Urinary bladder (tissue), 4 donors: ENCODE results near the gene KRT6C. TPM values are rescaled to one million over a fixed set of nuclear protein-coding genes. Genes with fewer than 3 reads are reported as not detected.
"Not testable (repeated sequence)": the region's sequence is repeated elsewhere in the genome, so short reads cannot be mapped to it uniquely, and the experiment has no call there.

Experiments used
- DNase-seq: peaks from one replicate; pipeline ENCODE4 v3.0.0-alpha.2; 2015; ENCODE audit errors: extremely low spot score
- H3K27ac ChIP-seq: one replicate; pipeline ENCODE4 v1.5.1; 2013; ENCODE audit warnings: low read depth, mild to moderate bottlenecking, moderate library complexity
- H3K36me3 ChIP-seq: one replicate; pipeline ENCODE4 v1.6.1; 2013; ENCODE audit warnings: mild to moderate bottlenecking, moderate library complexity; ENCODE audit not compliant: insufficient read depth
- H3K4me1 ChIP-seq: one replicate; pipeline ENCODE4 v1.6.1; 2013; ENCODE audit warnings: mild to moderate bottlenecking, moderate library complexity; ENCODE audit not compliant: insufficient read depth
- H3K4me3 ChIP-seq: one replicate; pipeline ENCODE4 v1.5.1; 2013; ENCODE audit warnings: low read depth, low read length
- WGBS: extraction: QIAGEN DNeasy Blood & Tissue Kit; methylation state at CpG from one replicate; pipeline ENCODE4 v1.1.7; 2013; 5-methylcytosine and 5-hydroxymethylcytosine counted together
- polyA plus RNA-seq: library from polyadenylated mRNA; stranded (reverse); fragments of 200-250 nt; gene quantifications from one replicate; pipeline ENCODE4 v1.2.3, GENCODE V29; 2013
- total RNA-seq: library from RNA; depleted of rRNA; stranded (reverse); fragments of >200 nt; gene quantifications from one replicate; pipeline ENCODE4 v1.2.3, GENCODE V29; 2014
- donor health status: healthy with polysubstance abuse.
- donor health status: healthy.

Gene KRT6C
- total and polyA plus RNA-seq, 2 donors: not detected

GRCh38 chr12:52514471-52515318 lies 41.1 kb upstream of the KRT6C start:
- 95% methylated on average over 14 of the region's 14 CpGs for WGBS
- Histone ChIP-seq H3K36me3 (no peaks in the 10 kb centered on the region), H3K4me3 (no peak overlapping the region), H3K4me1 (no peaks in the 10 kb centered on the region), H3K27ac (no peak overlapping the region)
- DNase-seq: no peak

- Histone ChIP-seq H3K36me3 (no peaks in the 10 kb centered on the region), H3K4me3 (no peak overlapping the region), H3K27ac (no peak overlapping the region), H3K4me1 (no peaks in the 10 kb centered on the region)
- no peak for DNase-seq
- 92% methylated on average over 6 of the region's 6 CpGs for WGBS
Observed at GRCh38 chr12:52513736-52514135, 40.1 kb upstream of the KRT6C start.

GRCh38 chr12:52508211-52508610 lies 34.6 kb upstream of the KRT6C start:
- no peaks in the 10 kb centered on the region for H3K36me3 ChIP-seq
- H3K4me3 ChIP-seq: no peak overlapping the region
- no peaks in the 10 kb centered on the region for H3K4me1 ChIP-seq
- WGBS: 87% methylated on average over 5 of the region's 5 CpGs
- H3K27ac ChIP-seq: no peak overlapping the region
- no peak for DNase-seq

- no peak for DNase-seq
- Histone ChIP-seq H3K4me3 (no peak overlapping the region), H3K27ac (no peak overlapping the region), H3K36me3 (no peaks in the 10 kb centered on the region), H3K4me1 (no peaks in the 10 kb centered on the region)
- 44% methylated on average over 4 of the region's 4 CpGs for WGBS
Observed at GRCh38 chr12:52506858-52507715, 33.5 kb upstream of the KRT6C start.

- no peak for DNase-seq
- H3K27ac ChIP-seq: no peak overlapping the region
- WGBS: 91% methylated on average over 1 of the region's 1 CpG
- no peak overlapping the region for H3K4me3 ChIP-seq
- H3K4me1 ChIP-seq: no peaks in the 10 kb centered on the region
- H3K36me3 ChIP-seq: no peaks in the 10 kb centered on the region
Observed at GRCh38 chr12:52502877-52503276, 29.3 kb upstream of the KRT6C start.

- no peaks in the 10 kb centered on the region for H3K36me3 ChIP-seq
- no peak for DNase-seq
- H3K27ac ChIP-seq: no peak overlapping the region
- no peak overlapping the region for H3K4me3 ChIP-seq
- 88% methylated on average over 7 of the region's 7 CpGs for WGBS
- no peaks in the 10 kb centered on the region for H3K4me1 ChIP-seq
Observed at GRCh38 chr12:52501490-52501889, 27.9 kb upstream of the KRT6C start.

GRCh38 chr12:52500574-52500973 lies 27.0 kb upstream of the KRT6C start:
- not testable (repeated sequence) for H3K4me3 ChIP-seq
- WGBS: 87% methylated on average over 6 of the region's 6 CpGs

GRCh38 chr12:52499806-52500560 lies 26.4 kb upstream of the KRT6C start:
- 71% methylated on average over 5 of the region's 5 CpGs for WGBS
- DNase-seq: no peak
- Histone ChIP-seq H3K4me1 (no peaks in the 10 kb centered on the region), H3K36me3 (no peaks in the 10 kb centered on the region), H3K4me3 (no peak overlapping the region), H3K27ac (no peak overlapping the region)

More at GRCh38 chr12:52500574-52500973, 27.0 kb upstream of the KRT6C start:
- H3K27ac ChIP-seq, H3K4me1 ChIP-seq, H3K36me3 ChIP-seq, DNase-seq: not testable (repeated sequence)

- H3K36me3 ChIP-seq: no peaks in the 10 kb centered on the region
- WGBS: 66% methylated on average over 1 of the region's 1 CpG
- no peak overlapping the region for H3K4me3 ChIP-seq
- H3K4me1 ChIP-seq: no peaks in the 10 kb centered on the region
- H3K27ac ChIP-seq: no peak overlapping the region
- no peak for DNase-seq
Observed at GRCh38 chr12:52498946-52499345, 25.3 kb upstream of the KRT6C start.

GRCh38 chr12:52497975-52498374 lies 24.4 kb upstream of the KRT6C start:
- Histone ChIP-seq H3K4me3 (no peak overlapping the region), H3K27ac (no peak overlapping the region), H3K36me3 (no peaks in the 10 kb centered on the region), H3K4me1 (no peaks in the 10 kb centered on the region)
- WGBS: 90% methylated on average over 7 of the region's 7 CpGs
- DNase-seq: no peak

- Histone ChIP-seq H3K4me1 (no peaks in the 10 kb centered on the region), H3K4me3 (no peak overlapping the region), H3K27ac (no peak overlapping the region), H3K36me3 (no peaks in the 10 kb centered on the region)
- no peak for DNase-seq
- WGBS: 65% methylated on average over 4 of the region's 4 CpGs
Observed at GRCh38 chr12:52496590-52497071, 23.0 kb upstream of the KRT6C start.

- Histone ChIP-seq H3K36me3 (no peaks in the 10 kb centered on the region), H3K4me3 (no peak overlapping the region), H3K27ac (no peak overlapping the region), H3K4me1 (no peaks in the 10 kb centered on the region)
- WGBS: 78% methylated on average over 2 of the region's 2 CpGs
- no peak for DNase-seq
Observed at GRCh38 chr12:52496054-52496453, 22.4 kb upstream of the KRT6C start.

GRCh38 chr12:52495389-52495788 lies 21.8 kb upstream of the KRT6C start:
- H3K36me3 ChIP-seq: no peaks in the 10 kb centered on the region
- no peak overlapping the region for H3K27ac ChIP-seq
- no peak for DNase-seq
- no peaks in the 10 kb centered on the region for H3K4me1 ChIP-seq
- H3K4me3 ChIP-seq: no peak overlapping the region
- 52% methylated on average over 3 of the region's 3 CpGs for WGBS
